ENCODE measurements around the gene SGMS2. TPM values are rescaled to one million over a fixed set of nuclear protein-coding genes. Genes with fewer than 3 reads are reported as not detected.

Gene SGMS2
- total RNA-seq, 1 donor from 2014 or later, result 1.1 TPM

DNA sequence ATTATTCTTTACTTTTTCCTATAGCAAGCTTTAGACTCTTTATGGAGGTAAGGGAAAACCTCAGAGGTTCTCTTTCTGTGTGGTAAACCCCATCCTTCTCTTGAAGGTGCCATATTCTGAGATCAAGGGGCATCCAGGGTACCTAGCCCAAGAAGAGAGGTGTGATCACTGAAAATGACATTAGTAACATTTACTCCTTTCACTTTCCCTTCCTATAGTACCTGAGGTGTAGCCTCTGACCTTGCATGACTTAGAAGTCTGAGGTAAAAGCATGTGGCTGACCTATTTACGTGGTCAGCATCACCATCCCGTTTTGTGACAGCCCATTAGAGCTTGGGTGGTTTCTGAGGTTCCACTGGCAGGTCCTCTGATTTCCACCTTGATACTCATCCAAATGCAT lies 25.7 kb downstream of the SGMS2 start:
- Histone ChIP-seq H2AFZ (replicated peaks) (no peak overlapping the region), H3K4me3 (no peak overlapping the region), H3K79me2 (ENCODE audit: low read depth) (no peaks in the 10 kb centered on the region), H3K27ac (no peak overlapping the region), H3F3A (ENCODE audit: low read depth) (no peaks in the 10 kb centered on the region), H3K36me3 (no peaks in the 10 kb centered on the region), H3K9me3 (ENCODE audit: low read depth) (no peaks in the 10 kb centered on the region), H3K9ac (no peak overlapping the region), H3K4me1 (no peaks in the 10 kb centered on the region), H4K20me1 (ENCODE audit: low read depth) (no peaks in the 10 kb centered on the region), H3K4me2 (no peak overlapping the region), H3K27me3 (no peaks in the 10 kb centered on the region)
- Mint-ChIP-seq H3K36me3 (no peaks in the 10 kb centered on the region), H3K9me3 (peaks cover 5% of the 10 kb centered on the region), H3K27me3 (ENCODE audit: insufficient read depth, low read depth) (no peaks in the 10 kb centered on the region), H3K27ac (no peak overlapping the region), H3K4me1 (no peaks in the 10 kb centered on the region), H3K4me3 (no peak overlapping the region)
- TF ChIP-seq EZH2 (IDR thresholded peaks at IDR 0.05), result no peak
- TF ChIP-seq, protein P1, sequence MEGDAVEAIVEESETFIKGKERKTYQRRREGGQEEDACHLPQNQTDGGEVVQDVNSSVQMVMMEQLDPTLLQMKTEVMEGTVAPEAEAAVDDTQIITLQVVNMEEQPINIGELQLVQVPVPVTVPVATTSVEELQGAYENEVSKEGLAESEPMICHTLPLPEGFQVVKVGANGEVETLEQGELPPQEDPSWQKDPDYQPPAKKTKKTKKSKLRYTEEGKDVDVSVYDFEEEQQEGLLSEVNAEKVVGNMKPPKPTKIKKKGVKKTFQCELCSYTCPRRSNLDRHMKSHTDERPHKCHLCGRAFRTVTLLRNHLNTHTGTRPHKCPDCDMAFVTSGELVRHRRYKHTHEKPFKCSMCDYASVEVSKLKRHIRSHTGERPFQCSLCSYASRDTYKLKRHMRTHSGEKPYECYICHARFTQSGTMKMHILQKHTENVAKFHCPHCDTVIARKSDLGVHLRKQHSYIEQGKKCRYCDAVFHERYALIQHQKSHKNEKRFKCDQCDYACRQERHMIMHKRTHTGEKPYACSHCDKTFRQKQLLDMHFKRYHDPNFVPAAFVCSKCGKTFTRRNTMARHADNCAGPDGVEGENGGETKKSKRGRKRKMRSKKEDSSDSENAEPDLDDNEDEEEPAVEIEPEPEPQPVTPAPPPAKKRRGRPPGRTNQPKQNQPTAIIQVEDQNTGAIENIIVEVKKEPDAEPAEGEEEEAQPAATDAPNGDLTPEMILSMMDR (IDR thresholded peaks at IDR 0.05), result no peak
- TF ChIP-seq EZH2phosphoT487 (IDR thresholded peaks at IDR 0.05), result no peak
- no peak for DNase-seq (ENCODE audit: low spot score)

DNA sequence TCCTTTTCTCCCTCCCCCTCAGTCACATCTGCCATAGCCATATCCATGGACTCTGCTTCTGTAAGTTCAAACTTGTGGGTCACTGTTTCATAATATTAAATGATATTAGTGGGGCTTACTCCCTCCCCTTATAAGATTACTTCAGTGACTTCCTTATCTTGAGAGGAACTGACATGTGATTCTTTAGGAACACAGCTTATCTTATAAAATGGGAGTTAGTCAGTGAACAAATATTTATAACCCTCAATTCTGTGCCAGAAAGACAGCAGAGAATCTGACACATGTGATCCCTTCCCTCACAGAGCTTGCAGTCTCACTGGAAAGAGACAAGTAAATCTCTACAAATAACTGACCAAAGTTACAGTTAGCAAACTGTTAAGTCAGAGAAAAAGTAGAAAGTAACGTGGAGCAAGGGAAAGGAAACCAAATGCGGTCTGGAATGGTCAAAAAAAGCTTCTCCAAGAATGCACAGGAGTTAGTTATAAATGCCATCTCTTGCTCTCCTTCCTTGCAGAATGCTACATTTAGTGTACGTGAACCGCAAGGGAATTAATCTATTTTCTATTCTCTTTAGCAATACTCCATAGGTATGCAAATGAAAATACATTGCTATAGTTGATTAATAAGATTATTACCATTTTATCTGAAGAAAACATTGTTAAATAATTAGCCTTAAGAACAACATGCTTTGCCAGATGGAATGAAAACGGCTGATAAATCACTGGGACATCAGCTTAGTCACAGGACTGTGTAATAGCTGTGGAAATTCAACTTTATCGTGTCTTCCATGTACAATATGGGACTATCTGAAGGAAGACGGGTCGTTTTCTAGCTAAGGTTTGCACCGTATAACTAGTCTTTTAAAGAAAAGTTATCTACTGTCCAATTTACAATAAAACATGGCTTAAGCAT lies 29.0 kb downstream of the SGMS2 start:
- Histone ChIP-seq H4K20me1 (ENCODE audit: low read depth) (no peaks in the 10 kb centered on the region), H3K27ac (no peak overlapping the region), H3K9me3 (ENCODE audit: low read depth) (no peaks in the 10 kb centered on the region), H3K4me1 (peaks cover 12% of the 10 kb centered on the region), H3K4me3 (no peak overlapping the region), H3K79me2 (ENCODE audit: low read depth) (no peaks in the 10 kb centered on the region), H3K27me3 (no peaks in the 10 kb centered on the region), H3K36me3 (no peaks in the 10 kb centered on the region), H3F3A (ENCODE audit: low read depth) (no peaks in the 10 kb centered on the region), H3K4me2 (no peak overlapping the region), H2AFZ (replicated peaks) (no peak overlapping the region), H3K9ac (no peak overlapping the region)
- no peaks in the 10 kb centered on the region for H3K36me3 Mint-ChIP-seq
- no peak overlapping the region for H3K27ac Mint-ChIP-seq
- DNase-seq (ENCODE audit: low spot score), result no peak
- H3K4me1 Mint-ChIP-seq, result no peaks in the 10 kb centered on the region
- no peak overlapping the region for H3K4me3 Mint-ChIP-seq
- no peaks in the 10 kb centered on the region for H3K27me3 Mint-ChIP-seq (ENCODE audit: insufficient read depth, low read depth)
- TF ChIP-seq EZH2phosphoT487 (IDR thresholded peaks at IDR 0.05) (no peak), EZH2 (IDR thresholded peaks at IDR 0.05) (no peak)
- TF ChIP-seq, protein P1 (IDR thresholded peaks at IDR 0.05), result no peak
- no peaks in the 10 kb centered on the region for H3K9me3 Mint-ChIP-seq

DNA sequence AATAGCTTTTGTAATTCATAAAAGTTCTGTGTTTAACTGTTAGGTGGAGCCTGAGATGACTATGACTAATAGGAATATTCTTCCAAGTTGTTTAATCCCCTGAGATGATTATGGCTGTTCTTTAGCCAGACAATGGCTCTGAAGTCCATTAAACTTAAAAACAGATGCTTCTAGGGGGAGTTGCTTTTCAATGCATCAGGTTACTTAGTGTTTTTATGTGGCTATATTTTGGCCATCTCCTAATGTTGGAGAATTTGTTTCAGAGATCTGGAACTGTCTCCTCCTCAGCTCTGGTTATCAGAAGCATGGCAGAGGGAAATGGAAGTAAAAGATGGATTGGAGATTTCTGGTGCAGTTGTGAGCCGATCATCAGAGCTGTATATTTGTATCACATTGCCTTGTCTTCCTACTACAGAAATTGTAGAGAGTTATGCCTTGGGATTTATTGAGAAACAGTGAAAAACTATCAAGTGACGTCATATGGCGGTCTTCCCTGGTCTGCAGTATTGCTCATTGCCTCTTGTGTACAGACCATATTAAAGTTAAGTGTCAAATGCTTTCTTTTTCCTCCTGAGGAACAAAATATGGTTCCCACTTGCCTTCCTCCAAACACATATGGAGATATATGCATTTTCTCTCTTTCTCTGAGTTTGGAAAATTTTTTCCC lies 29.8 kb downstream of the SGMS2 start:
- H3K9ac ChIP-seq, result no peak overlapping the region
- Mint-ChIP-seq H3K4me3 (no peak overlapping the region), H3K36me3 (no peaks in the 10 kb centered on the region), H3K9me3 (no peaks in the 10 kb centered on the region), H3K27ac (no peak overlapping the region), H3K4me1 (no peaks in the 10 kb centered on the region), H3K27me3 (ENCODE audit: insufficient read depth, low read depth) (no peaks in the 10 kb centered on the region)
- no peaks in the 10 kb centered on the region for H3K79me2 ChIP-seq (ENCODE audit: low read depth)
- H3K4me1 ChIP-seq, result peaks cover 13% of the 10 kb centered on the region
- no peak for DNase-seq (ENCODE audit: low spot score)
- H3F3A ChIP-seq (ENCODE audit: low read depth), result no peaks in the 10 kb centered on the region
- no peaks in the 10 kb centered on the region for H4K20me1 ChIP-seq (ENCODE audit: low read depth)
- no peak overlapping the region for H3K4me2 ChIP-seq
- TF ChIP-seq EZH2phosphoT487 (IDR thresholded peaks at IDR 0.05) (no peak), EZH2 (IDR thresholded peaks at IDR 0.05) (no peak)
- H3K27ac ChIP-seq, result no peak overlapping the region
- H3K4me3 ChIP-seq, result no peak overlapping the region
- no peaks in the 10 kb centered on the region for H3K27me3 ChIP-seq
- H3K9me3 ChIP-seq (ENCODE audit: low read depth), result no peaks in the 10 kb centered on the region
- no peak overlapping the region for H2AFZ ChIP-seq (replicated peaks)
- H3K36me3 ChIP-seq, result no peaks in the 10 kb centered on the region

Data from neural progenitor cell (in vitro differentiated cells).